A673 (cell line): ENCODE measurements around the gene TWF2. TPM values are rescaled to one million over a fixed set of nuclear protein-coding genes. Genes with fewer than 3 reads are reported as not detected.

Source experiments
- BruUV-seq: library from RNA; stranded (reverse); fragments of 400-500 nt; replicated peaks from 2 replicates; lab custom pipeline; 2021; lab: Mats Ljungman, UMichigan
- CTCF ChIA-PET: fragments of 300-600 bp; sonication (Branson Sonifier 250); formaldehyde crosslinking; loops from one replicate; lab custom pipeline; 2022; ENCODE audit warnings: antibody characterized with exemption; lab: Charles Lee
- POLR2A ChIA-PET: fragments of 300-600 bp; sonication (Branson Sonifier 250); formaldehyde crosslinking; loops from one replicate; lab custom pipeline; 2022; ENCODE audit warnings: antibody characterized with exemption; ENCODE audit not compliant: low non-redundant PET; lab: Charles Lee
- DNase-seq: peaks from one replicate; pipeline ENCODE4 v3.0.0-alpha.2; 2015; ENCODE audit warnings: low spot score
- H3K27ac ChIP-seq: fragments of 200-600 bp; sonication (generic); 2 replicates; pipeline ENCODE4 v1.5.1; 2016; ENCODE audit warnings: mixed run types, low read depth, mild to moderate bottlenecking, mixed read lengths, antibody characterized with exemption, low read length; ENCODE audit not compliant: poor library complexity, severe bottlenecking
- H3K27me3 ChIP-seq: fragments of 200-600 bp; sonication (generic); replicated peaks from 2 replicates; pipeline ENCODE4 v1.6.1; 2017; ENCODE audit warnings: mixed run types, low read depth, mild to moderate bottlenecking, mixed read lengths, antibody characterized with exemption, low read length; ENCODE audit not compliant: insufficient read depth, poor library complexity
- H3K36me3 ChIP-seq: fragments of 200-600 bp; sonication (generic); 2 replicates; pipeline ENCODE4 v1.6.1; 2016; ENCODE audit warnings: mixed run types, mild to moderate bottlenecking, mixed read lengths, antibody characterized with exemption, low read length; ENCODE audit not compliant: insufficient read depth, poor library complexity, severe bottlenecking
- H3K4me1 ChIP-seq: fragments of 200-600 bp; sonication (generic); 2 replicates; pipeline ENCODE4 v1.6.1; 2017; ENCODE audit warnings: mixed run types, mild to moderate bottlenecking, mixed read lengths, antibody characterized with exemption, low read length; ENCODE audit not compliant: insufficient read depth, poor library complexity, severe bottlenecking
- H3K4me3 ChIP-seq: fragments of 200-600 bp; sonication (generic); 2 replicates; pipeline ENCODE4 v1.5.1; 2016; ENCODE audit warnings: low read depth, mixed run types, mild to moderate bottlenecking, mixed read lengths, low read length; ENCODE audit not compliant: poor library complexity, severe bottlenecking
- H3K9me3 ChIP-seq: fragments of 200-600 bp; sonication (generic); 2 replicates; pipeline ENCODE4 v1.6.1; 2016; ENCODE audit warnings: mixed run types, low read depth, mild to moderate bottlenecking, mixed read lengths, antibody characterized with exemption, low read length; ENCODE audit not compliant: poor library complexity, severe bottlenecking
- EZH2 ChIP-seq: fragments of 200-600 bp; sonication (generic); IDR thresholded peaks from 2 replicates; pipeline ENCODE4 v1.6.1; 2017; ENCODE audit warnings: borderline replicate concordance, low read depth, mild to moderate bottlenecking, mixed read lengths, antibody characterized with exemption, low read length; ENCODE audit not compliant: poor library complexity, severe bottlenecking
- intact Hi-C: fragments of 100-400 bp; cut with micrococcal nuclease; formaldehyde crosslinking; loops from one replicate; pipeline ENCODE4 v1.10.0; 2022; ENCODE audit not compliant: unreplicated experiment
- total RNA-seq: library from RNA; stranded (reverse); gene quantifications from 2 replicates; pipeline ENCODE4 v1.2.3, GENCODE V29; 2021
- TF ChIP-seq, protein P1 (sequence below): fragments of 300-800, 200-600 bp; sonication (generic); conservative IDR thresholded peaks from 2 replicates; pipeline ENCODE4 v1.5.1; 2017; ENCODE audit warnings: low read depth, mild to moderate bottlenecking, antibody characterized with exemption, low read length, moderate library complexity, mixed read lengths

TWF2 gene
- total RNA-seq, 1 experiment from 2014 or later: 18.3 TPM

DNA sequence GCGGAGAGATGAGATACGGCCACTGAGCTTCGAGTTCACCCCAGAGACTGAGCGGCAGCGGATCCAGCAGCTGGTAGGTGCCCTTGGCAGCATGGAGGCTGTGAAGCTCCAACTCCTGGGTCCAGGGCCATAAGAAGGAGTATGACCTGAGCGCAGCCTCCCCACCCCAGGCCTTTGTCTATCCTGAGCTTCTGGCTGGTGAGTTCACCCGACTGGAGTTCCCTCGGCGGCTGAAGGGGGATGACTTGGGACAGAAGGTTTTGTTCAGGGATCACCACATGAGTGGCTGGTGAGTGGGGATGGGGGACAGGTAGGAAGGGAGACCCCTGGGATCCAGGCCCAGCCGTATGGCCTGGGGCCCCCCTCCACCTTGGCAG lies 9.2 kb upstream of the TWF2 start:
- no peak for DNase-seq
- no peak for TF ChIP-seq EZH2
- TF ChIP-seq, protein P1, sequence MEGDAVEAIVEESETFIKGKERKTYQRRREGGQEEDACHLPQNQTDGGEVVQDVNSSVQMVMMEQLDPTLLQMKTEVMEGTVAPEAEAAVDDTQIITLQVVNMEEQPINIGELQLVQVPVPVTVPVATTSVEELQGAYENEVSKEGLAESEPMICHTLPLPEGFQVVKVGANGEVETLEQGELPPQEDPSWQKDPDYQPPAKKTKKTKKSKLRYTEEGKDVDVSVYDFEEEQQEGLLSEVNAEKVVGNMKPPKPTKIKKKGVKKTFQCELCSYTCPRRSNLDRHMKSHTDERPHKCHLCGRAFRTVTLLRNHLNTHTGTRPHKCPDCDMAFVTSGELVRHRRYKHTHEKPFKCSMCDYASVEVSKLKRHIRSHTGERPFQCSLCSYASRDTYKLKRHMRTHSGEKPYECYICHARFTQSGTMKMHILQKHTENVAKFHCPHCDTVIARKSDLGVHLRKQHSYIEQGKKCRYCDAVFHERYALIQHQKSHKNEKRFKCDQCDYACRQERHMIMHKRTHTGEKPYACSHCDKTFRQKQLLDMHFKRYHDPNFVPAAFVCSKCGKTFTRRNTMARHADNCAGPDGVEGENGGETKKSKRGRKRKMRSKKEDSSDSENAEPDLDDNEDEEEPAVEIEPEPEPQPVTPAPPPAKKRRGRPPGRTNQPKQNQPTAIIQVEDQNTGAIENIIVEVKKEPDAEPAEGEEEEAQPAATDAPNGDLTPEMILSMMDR: no peak
- Histone ChIP-seq H3K36me3 (peaks cover 4% of the 10 kb centered on the region), H3K27me3 (no peaks in the 10 kb centered on the region), H3K27ac (no peak overlapping the region), H3K9me3 (no peaks in the 10 kb centered on the region), H3K4me3 (no peak overlapping the region), H3K4me1 (no peaks in the 10 kb centered on the region)
- intact Hi-C loops: no loop called here
- CTCF ChIA-PET: interaction anchor here (1.2 kb wide), 1 partner anchor 28 kb away, joined by 3 read pairs; no protein-coding TSS in a partner anchor
- BruUV-seq: no TSS peak
- POLR2A ChIA-PET: no interaction called here

DNA sequence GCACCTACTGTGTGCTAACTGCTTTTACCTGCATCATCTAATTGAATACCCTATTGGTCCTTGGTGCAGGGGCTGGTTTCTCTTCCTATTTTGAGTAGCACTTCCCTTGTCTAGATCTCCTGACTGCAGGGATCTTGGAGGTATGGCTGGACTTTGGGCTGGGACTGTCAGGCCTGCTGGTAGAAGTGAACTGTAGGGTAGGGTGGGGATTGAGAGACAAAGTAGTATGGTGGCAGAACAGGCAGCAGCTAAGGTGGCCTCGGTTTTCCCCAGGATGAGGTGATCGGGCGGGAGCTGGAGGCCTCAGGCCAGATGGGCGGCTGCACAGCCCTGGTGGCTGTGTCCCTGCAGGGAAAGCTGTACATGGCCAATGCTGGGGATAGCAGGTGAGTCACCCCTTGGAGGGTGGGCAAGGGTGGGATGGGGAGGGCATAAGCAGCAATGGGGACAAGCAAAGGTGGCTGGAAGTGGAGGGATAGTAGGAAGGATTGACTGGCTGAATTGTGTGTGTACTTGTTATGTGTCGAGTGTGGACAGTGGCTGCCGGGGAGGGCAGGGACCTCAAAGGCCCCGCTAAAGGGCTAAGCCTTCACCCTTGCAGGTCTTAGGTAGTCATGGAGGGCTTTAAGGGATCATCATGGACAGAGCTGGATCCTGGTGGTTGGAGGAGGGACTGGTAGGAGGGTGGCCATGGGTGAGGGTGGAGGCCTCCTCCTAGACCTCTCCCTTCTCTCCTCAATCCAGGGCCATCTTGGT lies 8.6 kb upstream of the TWF2 start:
- Histone ChIP-seq H3K4me3 (no peak overlapping the region), H3K36me3 (peaks cover 3% of the 10 kb centered on the region), H3K27me3 (no peaks in the 10 kb centered on the region), H3K27ac (no peak overlapping the region), H3K4me1 (no peaks in the 10 kb centered on the region), H3K9me3 (no peaks in the 10 kb centered on the region)
- TF ChIP-seq EZH2: no peak
- TF ChIP-seq, protein P1: no peak
- intact Hi-C loops: no loop called here
- POLR2A ChIA-PET: no interaction called here
- CTCF ChIA-PET: interaction anchor here (1.2 kb wide), 1 partner anchor 27 kb away, joined by 3 read pairs; no protein-coding TSS in a partner anchor
- no TSS peak for BruUV-seq
- no peak for DNase-seq

DNA sequence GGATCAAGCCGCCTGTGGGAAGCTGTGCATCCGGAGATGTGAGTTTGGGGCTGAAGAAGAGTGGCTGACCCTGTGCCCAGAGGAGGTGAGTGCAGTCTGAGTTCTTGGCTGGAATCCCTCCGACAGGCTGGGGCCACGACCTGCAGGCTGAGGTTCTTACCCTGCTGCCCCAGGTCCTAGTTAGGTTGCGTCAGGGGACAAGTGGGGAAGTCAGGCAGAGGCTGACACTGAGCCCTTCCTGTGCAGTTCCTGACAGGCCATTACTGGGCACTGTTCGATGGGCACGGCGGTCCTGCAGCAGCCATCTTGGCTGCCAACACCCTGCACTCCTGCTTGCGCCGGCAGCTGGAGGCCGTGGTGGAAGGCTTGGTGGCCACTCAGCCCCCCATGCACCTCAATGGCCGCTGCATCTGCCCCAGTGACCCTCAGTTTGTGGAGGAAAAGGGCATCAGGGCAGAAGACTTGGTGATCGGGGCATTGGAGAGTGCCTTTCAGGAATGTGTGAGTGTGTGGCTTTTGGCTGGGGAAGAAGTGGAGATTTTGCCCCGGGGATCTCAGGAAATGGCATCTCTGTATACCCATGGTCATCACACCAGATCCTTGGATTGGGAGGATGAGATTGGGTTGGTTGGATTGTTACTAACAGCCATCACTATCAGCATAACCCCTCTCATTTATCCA lies 7.9 kb upstream of the TWF2 start:
- Histone ChIP-seq H3K27ac (no peak overlapping the region), H3K36me3 (peaks cover under 1% of the 10 kb centered on the region), H3K9me3 (no peaks in the 10 kb centered on the region), H3K4me1 (no peaks in the 10 kb centered on the region), H3K4me3 (no peak overlapping the region), H3K27me3 (no peaks in the 10 kb centered on the region)
- ChIA-PET POLR2A (no interaction called here), CTCF (no interaction called here)
- no peak for DNase-seq
- no TSS peak for BruUV-seq
- intact Hi-C loops: no loop called here
- TF ChIP-seq, protein P1: no peak
- TF ChIP-seq EZH2: no peak
